Spleen (tissue), 11 donors: ENCODE data around the gene LAMB1. TPM values are rescaled to one million over a fixed set of nuclear protein-coding genes. Genes with fewer than 3 reads are reported as not detected.
A peak's percentile ranks its signal among the peaks of the same experiment; 100 is the strongest.

ENCODE experiments used
- DNase-seq: peaks from one replicate; pipeline ENCODE4 v3.0.0-alpha.2; 2020
- H3K27ac ChIP-seq, 8 donors: fragments of 200-600 bp; sonication (generic) in 7 of 8; 1 replicate in 4 of 8; 2 replicates in 4 of 8; pipeline versions ENCODE4 v1.5.0 to v1.8.0; 2016 to 2021; ENCODE audit warnings: inconsistent platforms in 4 of 8, mild to moderate bottlenecking in 4 of 8, moderate library complexity in 1 of 8
- H3K27me3 ChIP-seq, 7 donors: fragments of 200-600 bp; sonication (generic) in 6 of 7; replicated peaks in 1 of 7; 1 replicate in 4 of 7; 2 replicates in 3 of 7; pipeline versions ENCODE4 v1.5.0 to v1.8.0; 2016 to 2021; ENCODE audit warnings: inconsistent platforms in 3 of 7, mild to moderate bottlenecking in 1 of 7
- H3K36me3 ChIP-seq, 6 donors: fragments of 200-600 bp; sonication (generic) in 5 of 6; 1 replicate in 4 of 6; 2 replicates in 2 of 6; pipeline versions ENCODE4 v1.5.0 to v1.8.0; 2016 to 2021; ENCODE audit warnings: inconsistent platforms in 2 of 6
- H3K4me1 ChIP-seq, 6 donors: fragments of 200-600 bp; sonication (generic) in 5 of 6; 1 replicate in 3 of 6; 2 replicates in 3 of 6; pipeline versions ENCODE4 v1.5.0 to v1.8.0; 2016 to 2021; ENCODE audit warnings: inconsistent platforms in 3 of 6
- H3K4me3 ChIP-seq, 8 donors: fragments of 200-600 bp; sonication (generic) in 7 of 8; 1 replicate in 4 of 8; 2 replicates in 4 of 8; pipeline versions ENCODE4 v1.5.0 to v1.8.0; 2016 to 2021; ENCODE audit warnings: inconsistent platforms in 4 of 8, mild to moderate bottlenecking in 4 of 8, moderate library complexity in 2 of 8
- H3K9me3 ChIP-seq, 8 donors: fragments of 200-600 bp; sonication (generic) in 7 of 8; 1 replicate in 4 of 8; 2 replicates in 4 of 8; pipeline versions ENCODE4 v1.5.0 to v1.8.0; 2016 to 2021; ENCODE audit warnings: inconsistent platforms in 4 of 8
- POLR2A ChIP-seq, 3 donors: fragments of 450-650 bp; IDR thresholded peaks; one replicate each; pipeline ENCODE4 v1.5.1; 2017; ENCODE audit warnings: antibody characterized with exemption in 3 of 3, mild to moderate bottlenecking in 1 of 3
- POLR2AphosphoS5 ChIP-seq, 3 donors: sonication (generic); formaldehyde crosslinking; IDR thresholded peaks; one replicate each; pipeline ENCODE4 v1.5.1; 2017; ENCODE audit warnings: antibody characterized with exemption in 3 of 3
- WGBS, 5 donors: extraction: QIAGEN DNeasy Blood & Tissue Kit in 3 of 5; methylation state at CpG; one replicate each; pipeline versions ENCODE4 v1.1.5 to v1.1.7; 2013 to 2018; 5-methylcytosine and 5-hydroxymethylcytosine counted together
- intact Hi-C: fragments of 100-400 bp; cut with DNase I; formaldehyde crosslinking; loops from one replicate; pipeline ENCODE4 v1.15.0; 2023; ENCODE audit warnings: low total_unique reads
- polyA plus RNA-seq, 3 donors: library from polyadenylated mRNA; stranded (reverse); fragments of 200-250 nt; gene quantifications; one replicate each; pipeline ENCODE4 v1.2.1, GENCODE V29; 2013
- total RNA-seq, 7 donors: library from RNA; depleted of rRNA in 3 of 7; stranded (reverse); fragments of >200 nt in 3 of 7; fragmentation: NEBNext Ultra II Directional in 4 of 7; extraction: Animal tissue kit (Norgen Biotek cat#: 25700) in 4 of 7; gene quantifications; one replicate each; pipeline versions ENCODE4 v1.1.0 to v1.2.1, GENCODE V29; 2016 to 2021
- TF ChIP-seq, protein P1 (sequence below), 11 experiments: fragments of 200-600 bp in 7 of 11; fragments of 450-650 bp in 4 of 11; sonication (generic) in 4 of 11; IDR thresholded peaks in 8 of 11; conservative IDR thresholded peaks in 3 of 11; 1 replicate in 7 of 11; 2 replicates in 4 of 11; pipeline versions ENCODE4 v1.4.0 to v1.8.0; 2016 to 2021; ENCODE audit warnings: antibody characterized with exemption in 11 of 11, inconsistent platforms in 4 of 11, mild to moderate bottlenecking in 1 of 11
- donor health status: healthy with polysubstance abuse.
- donor health status: DM: no; HTN: no; CAD: no; lungs with moderate emphysema.
- donor health status: DM: no; HTN: no; CAD: no.
- donor health status: Bipolar disorder and iron deficiency.
- donor health status: healthy.
- donor health status: DM: no; HTN: no; CAD: no.
- donor health status: DM: yes; HTN: yes; CAD: no.

LAMB1 gene
- total and polyA plus RNA-seq, 10 donors = 51.4 to 181 (median 126) TPM

DNA sequence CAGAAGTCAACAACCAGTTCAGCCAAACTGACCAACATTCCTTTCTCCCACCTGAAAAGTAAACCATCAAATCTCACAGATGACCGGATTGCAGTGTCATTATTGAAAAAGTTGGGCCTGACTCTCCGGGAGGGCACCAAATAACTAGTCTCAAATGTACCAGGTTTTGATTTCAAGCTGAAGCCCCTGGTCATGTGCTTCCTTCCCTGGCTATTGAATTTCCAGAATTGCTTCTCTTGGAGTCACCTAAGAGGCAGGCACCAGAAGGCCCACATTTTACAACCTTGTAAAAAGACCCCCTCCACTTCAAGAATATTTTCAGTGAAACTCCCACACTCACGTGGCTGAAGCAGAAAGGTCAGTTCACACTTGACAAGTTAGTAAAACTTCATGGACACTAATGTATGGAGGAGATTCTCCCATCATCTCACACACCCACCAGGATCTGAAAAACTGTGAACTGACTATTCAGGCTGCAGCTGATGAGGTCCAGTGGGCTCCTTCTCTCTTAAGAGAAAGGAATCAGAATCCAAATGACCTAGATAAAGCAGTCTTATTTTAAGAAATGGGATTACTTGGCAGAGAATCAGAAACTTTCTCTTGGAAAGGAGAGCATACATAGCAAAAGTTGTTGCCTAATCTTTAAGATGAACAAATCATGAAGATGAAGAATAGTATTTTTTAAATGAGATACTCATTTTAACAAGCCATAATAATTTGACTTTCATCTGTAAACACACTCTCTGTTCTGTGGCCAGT, 58.4 kb downstream of the LAMB1 start:
- no peaks in the 10 kb centered on the region for H3K27me3 ChIP-seq
- WGBS, 5 donors = 87 to 95% (median 90%) methylated on average over 3 of the region's 3 CpGs
- TF ChIP-seq POLR2AphosphoS5 (IDR thresholded peaks at IDR 0.05) (no peak), POLR2A (IDR thresholded peaks at IDR 0.05) (no peak)
- TF ChIP-seq, protein P1, sequence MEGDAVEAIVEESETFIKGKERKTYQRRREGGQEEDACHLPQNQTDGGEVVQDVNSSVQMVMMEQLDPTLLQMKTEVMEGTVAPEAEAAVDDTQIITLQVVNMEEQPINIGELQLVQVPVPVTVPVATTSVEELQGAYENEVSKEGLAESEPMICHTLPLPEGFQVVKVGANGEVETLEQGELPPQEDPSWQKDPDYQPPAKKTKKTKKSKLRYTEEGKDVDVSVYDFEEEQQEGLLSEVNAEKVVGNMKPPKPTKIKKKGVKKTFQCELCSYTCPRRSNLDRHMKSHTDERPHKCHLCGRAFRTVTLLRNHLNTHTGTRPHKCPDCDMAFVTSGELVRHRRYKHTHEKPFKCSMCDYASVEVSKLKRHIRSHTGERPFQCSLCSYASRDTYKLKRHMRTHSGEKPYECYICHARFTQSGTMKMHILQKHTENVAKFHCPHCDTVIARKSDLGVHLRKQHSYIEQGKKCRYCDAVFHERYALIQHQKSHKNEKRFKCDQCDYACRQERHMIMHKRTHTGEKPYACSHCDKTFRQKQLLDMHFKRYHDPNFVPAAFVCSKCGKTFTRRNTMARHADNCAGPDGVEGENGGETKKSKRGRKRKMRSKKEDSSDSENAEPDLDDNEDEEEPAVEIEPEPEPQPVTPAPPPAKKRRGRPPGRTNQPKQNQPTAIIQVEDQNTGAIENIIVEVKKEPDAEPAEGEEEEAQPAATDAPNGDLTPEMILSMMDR (IDR thresholded peaks at IDR 0.05 in 8 of 11, conservative IDR thresholded peaks at IDR 0.05 in 3 of 11) = no peak
- no peak for DNase-seq
- peak overlapping the region in 2 of 8 donors; percentile 30 to 50 for H3K27ac ChIP-seq
- peaks cover 0 to 47% (median 4%) of the 10 kb centered on the region in 6 donors for H3K36me3 ChIP-seq
- intact Hi-C loops = no loop called here
- peaks cover 0 to 9% (median 0%) of the 10 kb centered on the region in 6 donors for H3K4me1 ChIP-seq
- H3K9me3 ChIP-seq = no peaks in the 10 kb centered on the region
- no peak overlapping the region for H3K4me3 ChIP-seq

DNA sequence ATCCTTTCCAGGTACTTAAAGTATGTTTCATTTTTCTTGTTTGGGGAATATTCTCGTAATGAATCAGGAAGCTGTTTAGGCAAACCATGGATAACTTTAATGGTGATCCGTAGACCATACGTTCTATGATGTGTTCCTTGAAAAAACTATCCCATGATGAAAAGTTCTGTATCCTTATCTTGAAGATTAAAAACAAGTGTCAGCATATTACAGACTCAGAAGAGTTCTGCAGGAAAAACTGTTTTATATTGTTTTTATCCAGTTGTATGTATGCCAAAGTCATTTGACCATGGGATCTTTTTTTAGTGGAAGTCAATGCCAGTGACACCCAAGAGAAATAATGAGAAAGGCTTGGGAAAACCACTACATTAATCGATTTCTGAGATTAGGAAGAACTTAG, 59.9 kb downstream of the LAMB1 start:
- intact Hi-C loops = no loop called here
- Histone ChIP-seq H3K9me3 (no peaks in the 10 kb centered on the region), H3K27ac (no peak overlapping the region), H3K36me3 (peaks cover 0 to 61% (median 4%) of the 10 kb centered on the region in 6 donors), H3K27me3 (no peaks in the 10 kb centered on the region), H3K4me1 (peaks cover 0 to 16% (median 0%) of the 10 kb centered on the region in 6 donors), H3K4me3 (no peak overlapping the region)
- DNase-seq = no peak
- TF ChIP-seq POLR2A (IDR thresholded peaks at IDR 0.05) (no peak), POLR2AphosphoS5 (IDR thresholded peaks at IDR 0.05) (no peak)
- TF ChIP-seq, protein P1 (IDR thresholded peaks at IDR 0.05 in 8 of 11, conservative IDR thresholded peaks at IDR 0.05 in 3 of 11) = no peak
- 75 to 82% (median 80%) methylated on average over 4 of the region's 4 CpGs for WGBS, 5 donors

DNA sequence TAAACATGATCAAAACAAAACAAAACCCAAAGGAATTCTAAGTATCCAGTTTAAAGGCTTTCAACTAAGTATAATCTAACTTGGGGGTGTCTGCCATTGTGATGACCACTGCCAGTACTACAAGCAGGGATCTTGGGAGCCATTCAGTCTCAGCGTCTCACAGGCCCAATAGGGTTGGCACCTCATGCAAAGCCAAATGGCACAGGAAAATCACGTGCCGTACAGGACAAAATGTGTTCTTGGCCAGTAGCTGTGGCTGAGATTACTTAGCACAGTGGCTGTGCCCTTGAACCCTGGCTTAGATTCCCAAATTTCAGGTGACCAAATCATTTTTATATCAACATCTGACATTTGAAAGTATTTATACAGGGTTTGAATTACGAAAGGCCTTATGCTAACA, 62.0 kb downstream of the LAMB1 start:
- intact Hi-C loops = no loop called here
- no peak for DNase-seq
- Histone ChIP-seq H3K9me3 (no peaks in the 10 kb centered on the region), H3K36me3 (peaks cover 0 to 76% (median 4%) of the 10 kb centered on the region in 6 donors), H3K4me3 (no peak overlapping the region), H3K27me3 (no peaks in the 10 kb centered on the region), H3K4me1 (peaks cover 0 to 22% (median 0%) of the 10 kb centered on the region in 6 donors), H3K27ac (peak overlapping the region in 3 of 8 donors; percentile 52 to 63 (median 61))
- TF ChIP-seq, protein P1 (IDR thresholded peaks at IDR 0.05 in 8 of 11, conservative IDR thresholded peaks at IDR 0.05 in 3 of 11) = no peak
- TF ChIP-seq POLR2A (IDR thresholded peaks at IDR 0.05) = no peak
- 91 to 98% (median 96%) methylated on average over 4 of the region's 4 CpGs for WGBS, 5 donors
